ENCODE data around the gene ZEB2. TPM values are rescaled to one million over a fixed set of nuclear protein-coding genes. Genes with fewer than 3 reads are reported as not detected.

ZEB2 gene
- total and polyA plus RNA-seq, 2 donors (not counting 3 experiments of a cell fraction or from before 2014, with no cell fraction given): 17.9 to 49.6 TPM

GRCh38 chr2:144366825-144367429, 153.0 kb downstream of the ZEB2 start:
- H3K9me3 ChIP-seq (replicated peaks; ENCODE audit: control insufficient read depth, insufficient read depth, low read length): no peaks in the 10 kb centered on the region
- CTCF ChIA-PET: interaction anchor here (0.9 kb wide), 1 partner anchor 17 kb away, joined by 4 read pairs; no protein-coding TSS in a partner anchor
- POLR2A ChIA-PET: no interaction called here
- no peaks in the 10 kb centered on the region for H3K9me1 ChIP-seq (replicated peaks; ENCODE audit: control insufficient read depth, extremely low read depth, insufficient read depth, low read length)
- no peaks in the 10 kb centered on the region for H3K4me1 ChIP-seq (ENCODE audit: control insufficient read depth, extremely low read depth, insufficient read depth, low read length)
- no peak for TF ChIP-seq POLR2AphosphoS5 (IDR thresholded peaks at IDR 0.05; ENCODE audit: insufficient read depth, low read depth, low read length)
- TF ChIP-seq EZH2 (IDR thresholded peaks at IDR 0.05; ENCODE audit: borderline replicate concordance, low read depth, low read length, severe bottlenecking): no peak
- no peak for TF ChIP-seq MAX (IDR thresholded peaks at IDR 0.05; ENCODE audit: insufficient read depth, insufficient read length)
- no peak for TF ChIP-seq POLR2A (IDR thresholded peaks at IDR 0.05; ENCODE audit: low read depth, low read length)
- no peak for TF ChIP-seq GATA2 (IDR thresholded peaks at IDR 0.05; ENCODE audit: insufficient read depth, insufficient read length, low read depth, low read length)
- TF ChIP-seq JUN (IDR thresholded peaks at IDR 0.05; ENCODE audit: borderline replicate concordance, insufficient read depth, insufficient read length, low read depth): no peak
- TF ChIP-seq FOS (IDR thresholded peaks at IDR 0.05; ENCODE audit: borderline replicate concordance, insufficient read depth, low read length): no peak
- H3K79me2 ChIP-seq (ENCODE audit: control insufficient read depth, insufficient read depth, low read length): no peaks in the 10 kb centered on the region
- DNase-seq (ENCODE audit: low read depth, low spot score): no peak
- intact Hi-C loops (cut with micrococcal nuclease): no loop called here
- H3K36me3 ChIP-seq (ENCODE audit: control insufficient read depth in 2 of 2, extremely low read depth in 1 of 2, insufficient read depth in 2 of 2, low read length in 2 of 2): no peaks in the 10 kb centered on the region
- H2AFZ ChIP-seq (ENCODE audit: low read depth, low read length): no peak overlapping the region
- no peak overlapping the region for H3K27ac ChIP-seq (ENCODE audit: insufficient read depth, low read depth, low read length)
- H3K9ac ChIP-seq (replicated peaks; ENCODE audit: extremely low read depth, insufficient read depth, low read length): no peak overlapping the region
- FAIRE-seq: no peak
- dilution Hi-C loops (cut with MboI; ENCODE audit: extremely low pct_ligation_motif_present, low sequenced_read_pairs): loop anchor here (25.0 kb wide), 1 partner anchor 145 kb away; the partner anchor contains the start of gene ZEB2
- H3K27me3 ChIP-seq (ENCODE audit: control insufficient read depth in 2 of 2, insufficient read depth in 2 of 2, low read length in 2 of 2): no peaks in the 10 kb centered on the region
- H3K4me2 ChIP-seq (ENCODE audit: insufficient read depth, low read length): no peak overlapping the region
- H4K20me1 ChIP-seq (replicated peaks; ENCODE audit: control insufficient read depth, extremely low read depth, insufficient read depth, low read length): no peaks in the 10 kb centered on the region
- no TSS peak for BruUV-seq (replicated peaks)
- H3K4me3 ChIP-seq (replicated peaks in 1 of 3; ENCODE audit: insufficient read depth in 1 of 3, low read depth in 1 of 3, low read length in 3 of 3): no peak overlapping the region

Measured in endothelial cell of umbilical vein (primary cell).